Mesenteric fat pad (tissue), 1 donor: ENCODE measurements around the gene TRMT61B. TPM values are rescaled to one million over a fixed set of nuclear protein-coding genes. Genes with fewer than 3 reads are reported as not detected.

ENCODE experiments used
- DNase-seq: peaks from one replicate; pipeline ENCODE4 v3.0.0-alpha.2; 2020; ENCODE audit warnings: low spot score
- long read RNA-seq: library from polyadenylated mRNA; unstranded; transcript quantifications from one replicate; pipeline ENCODE4 v2.0.0, GENCODE V29; 2020
- total RNA-seq: library from RNA; stranded (reverse); fragmentation: NEBNext Ultra II Directional; extraction: Animal tissue kit (Norgen Biotek cat#: 25700); gene quantifications from one replicate; pipeline ENCODE4 v1.2.1, GENCODE V29; 2021
- donor health status: DM: yes; HTN: yes; CAD: no.

The TRMT61B gene
- 10.9 TPM for total RNA-seq
- long read RNA-seq, transcript TRMT61B-201 (7 exons, 1,836 nt), result major isoform, 39 of 57 reads
- long read RNA-seq, partial matches to known transcripts, result 2 of 57 reads
- long read RNA-seq, other reads (novel, unspliced or antisense), result 16 of 57 reads

- peak; percentile 98 for DNase-seq
Observed at GRCh38 chr2:28870146-28870891, at the start of gene TRMT61B. Gene TRMT61B, minus strand, starts transcription at chr2:28870309. Its CDS starts 32 bp downstream, at chr2:28870277.

GRCh38 chr2:28915939-28916338 is 45.8 kb upstream of the TRMT61B start:
- no peak for DNase-seq

- DNase-seq, result no peak
Observed at GRCh38 chr2:28909655-28910353, 39.7 kb upstream of the TRMT61B start.

- DNase-seq, result no peak
Observed at GRCh38 chr2:28908172-28908571, 38.1 kb upstream of the TRMT61B start.

GRCh38 chr2:28906821-28907220 is 36.7 kb upstream of the TRMT61B start:
- no peak for DNase-seq

- DNase-seq, result no peak
Observed at GRCh38 chr2:28906376-28906775, 36.3 kb upstream of the TRMT61B start.

- DNase-seq, result no peak
Observed at GRCh38 chr2:28905533-28905932, 35.4 kb upstream of the TRMT61B start.

GRCh38 chr2:28904802-28905457 is 34.8 kb upstream of the TRMT61B start:
- no peak for DNase-seq

- DNase-seq, result no peak
Observed at GRCh38 chr2:28904295-28904694, 34.2 kb upstream of the TRMT61B start.

GRCh38 chr2:28902584-28902983 is 32.5 kb upstream of the TRMT61B start:
- DNase-seq, result no peak

GRCh38 chr2:28901841-28902240 is 31.7 kb upstream of the TRMT61B start:
- no peak for DNase-seq

GRCh38 chr2:28901202-28901601 is 31.1 kb upstream of the TRMT61B start:
- no peak for DNase-seq

GRCh38 chr2:28898048-28898447 is 27.9 kb upstream of the TRMT61B start:
- no peak for DNase-seq

GRCh38 chr2:28896906-28897305 is 26.8 kb upstream of the TRMT61B start:
- DNase-seq, result no peak

- no peak for DNase-seq
Observed at GRCh38 chr2:28895189-28895893, 25.2 kb upstream of the TRMT61B start.

- DNase-seq, result peak; percentile 99
Observed at GRCh38 chr2:28894470-28895188, 24.5 kb upstream of the TRMT61B start, which contains the start of gene WDR43. Gene WDR43, plus strand, starts transcription at chr2:28894667. Its CDS starts 32 bp downstream, at chr2:28894699.

GRCh38 chr2:28893488-28893887 is 23.4 kb upstream of the TRMT61B start:
- no peak for DNase-seq

- DNase-seq, result no peak
Observed at GRCh38 chr2:28880193-28880592, 10.1 kb upstream of the TRMT61B start.

GRCh38 chr2:28871620-28872019 is 1.5 kb upstream of the TRMT61B start:
- no peak for DNase-seq

- no peak for DNase-seq
Observed at GRCh38 chr2:28869494-28870145, 489 bp downstream of the TRMT61B start.
